H9 (cell line): ENCODE results near the gene GNAO1. TPM values are rescaled to one million over a fixed set of nuclear protein-coding genes. Genes with fewer than 3 reads are reported as not detected.

Experiments used
- DNase-seq: peaks from one replicate; pipeline ENCODE4 v3.0.0-alpha.2; 2017
- H2AFZ ChIP-seq: one replicate; pipeline ENCODE4 v1.6.1; 2013; ENCODE audit warnings: mild to moderate bottlenecking, low read length, control low read depth, moderate library complexity
- H2AK5ac ChIP-seq: 2 replicates; pipeline ENCODE4 v1.6.1; 2013; ENCODE audit warnings: low read length, control low read depth, mixed read lengths; ENCODE audit not compliant: insufficient read length
- H2BK120ac ChIP-seq: one replicate; pipeline ENCODE4 v1.6.1; 2013; ENCODE audit warnings: low read depth, mild to moderate bottlenecking, low read length, control low read depth, inconsistent platforms; ENCODE audit not compliant: poor library complexity, severe bottlenecking
- H2BK12ac ChIP-seq: 2 replicates; pipeline ENCODE4 v1.6.1; 2013; ENCODE audit warnings: low read length, control low read depth, mixed read lengths, low read depth; ENCODE audit not compliant: insufficient read length
- H2BK15ac ChIP-seq: 2 replicates; pipeline ENCODE4 v1.6.1; 2013; ENCODE audit warnings: low read depth, low read length, control low read depth
- H2BK20ac ChIP-seq: one replicate; pipeline ENCODE4 v1.6.1; 2013; ENCODE audit warnings: low read depth, mild to moderate bottlenecking, low read length, control low read depth, inconsistent platforms; ENCODE audit not compliant: poor library complexity, severe bottlenecking
- H2BK5ac ChIP-seq: 2 replicates; pipeline ENCODE4 v1.6.1; 2013; ENCODE audit warnings: low read length, control low read depth, mixed read lengths; ENCODE audit not compliant: insufficient read length
- H3K14ac ChIP-seq: 2 replicates; pipeline ENCODE4 v1.6.1; 2013; ENCODE audit warnings: low read length, control low read depth; ENCODE audit not compliant: insufficient read depth
- H3K18ac ChIP-seq: 2 replicates; pipeline ENCODE4 v1.6.1; 2013; ENCODE audit warnings: low read depth, mild to moderate bottlenecking, mixed read lengths, low read length, control low read depth; ENCODE audit not compliant: insufficient read length
- H3K23ac ChIP-seq: 2 replicates; pipeline ENCODE4 v1.6.1; 2013; ENCODE audit warnings: low read length, control low read depth, mixed read lengths, low read depth; ENCODE audit not compliant: insufficient read length
- H3K23me2 ChIP-seq: 2 replicates; pipeline ENCODE4 v1.6.1; 2013; ENCODE audit warnings: low read depth, mild to moderate bottlenecking, mixed read lengths, low read length, control low read depth; ENCODE audit not compliant: insufficient read length, poor library complexity, severe bottlenecking
- H3K27ac ChIP-seq: 2 replicates; pipeline ENCODE4 v1.5.1; 2013; ENCODE audit warnings: low read length, control low read depth, mixed read lengths, low read depth; ENCODE audit not compliant: insufficient read length
- H3K27me3 ChIP-seq: 2 replicates; pipeline ENCODE4 v1.6.1; 2013; ENCODE audit warnings: low read length, control low read depth, inconsistent platforms; ENCODE audit not compliant: insufficient read depth
- H3K4ac ChIP-seq: 2 replicates; pipeline ENCODE4 v1.6.1; 2013; ENCODE audit warnings: low read depth, mild to moderate bottlenecking, control low read depth, inconsistent platforms, low read length, moderate library complexity
- H3K4me1 ChIP-seq: 2 replicates; pipeline ENCODE4 v1.6.1; 2013; ENCODE audit warnings: low read length, control low read depth, inconsistent platforms; ENCODE audit not compliant: insufficient read depth
- H3K4me2 ChIP-seq: 2 replicates; pipeline ENCODE4 v1.6.1; 2013; ENCODE audit warnings: low read length, control low read depth, mixed read lengths; ENCODE audit not compliant: insufficient read length, insufficient read depth
- H3K56ac ChIP-seq: 2 replicates; pipeline ENCODE4 v1.6.1; 2013; ENCODE audit warnings: low read depth, mild to moderate bottlenecking, mixed read lengths, low read length, control low read depth; ENCODE audit not compliant: insufficient read length
- H3K79me1 ChIP-seq: 2 replicates; pipeline ENCODE4 v1.6.1; 2013; ENCODE audit warnings: low read depth, mild to moderate bottlenecking, moderate library complexity, low read length, control low read depth, inconsistent platforms; ENCODE audit not compliant: insufficient read depth, poor library complexity, severe bottlenecking
- H3K79me2 ChIP-seq: 2 replicates; pipeline ENCODE4 v1.6.1; 2013; ENCODE audit warnings: low read length, control low read depth, inconsistent platforms; ENCODE audit not compliant: insufficient read depth
- H3K9ac ChIP-seq: 2 replicates; pipeline ENCODE4 v1.6.1; 2013; ENCODE audit warnings: low read length, control low read depth, mixed read lengths; ENCODE audit not compliant: insufficient read length; ENCODE audit errors: extremely low read depth
- H3K9me3 ChIP-seq: one replicate; pipeline ENCODE4 v1.6.1; 2013; ENCODE audit warnings: low read depth, low read length, inconsistent platforms; ENCODE audit not compliant: control insufficient read depth
- H3T11ph ChIP-seq: one replicate; pipeline ENCODE4 v1.6.1; 2013; ENCODE audit warnings: mild to moderate bottlenecking, low read length, control low read depth, inconsistent platforms
- H4K20me1 ChIP-seq: one replicate; pipeline ENCODE4 v1.6.1; 2013; ENCODE audit not compliant: control insufficient read depth, insufficient read length, insufficient read depth
- H4K5ac ChIP-seq: 2 replicates; pipeline ENCODE4 v1.6.1; 2013; ENCODE audit warnings: low read depth, mild to moderate bottlenecking, mixed read lengths, low read length, control low read depth; ENCODE audit not compliant: insufficient read length
- H4K8ac ChIP-seq: replicated peaks from 2 replicates; pipeline ENCODE4 v1.6.1; 2013; ENCODE audit warnings: low read length, control low read depth, mixed read lengths, low read depth; ENCODE audit not compliant: insufficient read length
- H4K91ac ChIP-seq: 2 replicates; pipeline ENCODE4 v1.6.1; 2013; ENCODE audit warnings: low read depth, mild to moderate bottlenecking, moderate library complexity, mixed read lengths, low read length, control low read depth; ENCODE audit not compliant: insufficient read length
- H3K27ac Mint-ChIP-seq, 3 experiments: 2 replicates in 2 of 3; 3 replicates in 1 of 3; pipeline ENCODE4 v1.8.0; 2020 to 2021; ENCODE audit warnings: mixed read lengths in 3 of 3, mild to moderate bottlenecking in 1 of 3, moderate library complexity in 1 of 3
- H3K27me3 Mint-ChIP-seq: 2 replicates; pipeline ENCODE4 v1.8.0; 2021; ENCODE audit warnings: low read depth, mild to moderate bottlenecking, moderate library complexity, mixed read lengths
- H3K36me3 Mint-ChIP-seq, 3 experiments: 2 replicates in 2 of 3; 3 replicates in 1 of 3; pipeline ENCODE4 v1.8.0; 2020 to 2021; ENCODE audit warnings: low read depth in 3 of 3, mixed read lengths in 3 of 3; ENCODE audit not compliant: insufficient read depth in 1 of 3
- H3K4me1 Mint-ChIP-seq, 2 experiments: 2 replicates each; pipeline ENCODE4 v1.8.0; 2020; ENCODE audit warnings: mixed read lengths in 2 of 2
- H3K4me3 Mint-ChIP-seq, 2 experiments: 2 replicates in 1 of 2; 3 replicates in 1 of 2; pipeline ENCODE4 v1.8.0; 2020 to 2021; ENCODE audit warnings: mild to moderate bottlenecking in 2 of 2, mixed read lengths in 2 of 2, moderate library complexity in 1 of 2
- H3K9me3 Mint-ChIP-seq, 2 experiments: 2 replicates in 1 of 2; 3 replicates in 1 of 2; pipeline ENCODE4 v1.8.0; 2020; ENCODE audit warnings: mild to moderate bottlenecking in 2 of 2, mixed read lengths in 2 of 2, moderate library complexity in 1 of 2
- WGBS: extraction: QIAGEN DNeasy Blood & Tissue Kit; methylation state at CpG from one replicate; pipeline ENCODE4 v1.1.7; 2013; ENCODE audit warnings: missing lambda C conversion rate, low lambda C conversion rate, mixed read lengths; ENCODE audit not compliant: insufficient read length; ENCODE audit errors: extremely low coverage; 5-methylcytosine and 5-hydroxymethylcytosine counted together
- total RNA-seq: library from RNA; stranded (reverse); gene quantifications from 2 replicates; pipeline ENCODE4 v1.2.1, GENCODE V29; 2021
- TF ChIP-seq, protein P1 (sequence below): fragments of 200-600 bp; sonication (generic); conservative IDR thresholded peaks from 3 replicates; pipeline ENCODE4 v1.8.0; 2021; ENCODE audit warnings: antibody characterized with exemption, mild to moderate bottlenecking

GNAO1 gene
- total RNA-seq, 1 experiment from 2014 or later = 16.9 TPM

DNA sequence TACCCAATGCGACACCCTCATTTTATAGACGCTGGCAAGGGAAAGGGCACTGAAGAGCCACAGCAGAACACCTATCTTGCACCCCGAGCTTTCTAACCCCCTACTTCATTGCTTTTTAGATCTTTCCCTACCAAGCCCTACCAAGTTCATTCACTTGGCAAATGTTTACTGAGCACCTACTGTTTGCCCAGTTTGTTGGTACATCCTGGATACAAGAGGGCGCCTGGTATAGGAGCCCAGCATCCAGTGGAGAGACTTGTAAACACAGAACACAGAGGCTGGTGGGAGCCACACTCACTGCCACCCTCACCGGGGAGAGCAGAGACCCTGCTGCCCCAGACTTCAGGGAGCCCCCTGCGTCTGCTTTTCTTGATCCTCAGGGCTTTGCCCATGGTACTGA lies 112.6 kb downstream of the GNAO1 start:
- no peaks in the 10 kb centered on the region for H3K9me3 Mint-ChIP-seq
- Histone ChIP-seq H3K14ac (no peak overlapping the region), H3K56ac (no peak overlapping the region), H2AK5ac (no peak overlapping the region), H2AFZ (no peak overlapping the region), H2BK12ac (no peak overlapping the region), H4K8ac (no peak overlapping the region), H2BK15ac (no peak overlapping the region), H3K4me1 (no peaks in the 10 kb centered on the region), H3T11ph (no peak overlapping the region), H3K4me2 (no peak overlapping the region), H2BK120ac (no peak overlapping the region), H3K27ac (no peak overlapping the region), H4K5ac (no peak overlapping the region), H3K9ac (no peak overlapping the region), H3K9me3 (no peaks in the 10 kb centered on the region), H2BK5ac (no peak overlapping the region), H4K91ac (no peak overlapping the region), H3K79me1 (no peaks in the 10 kb centered on the region), H4K20me1 (no peaks in the 10 kb centered on the region), H3K27me3 (no peaks in the 10 kb centered on the region), H3K4ac (no peak overlapping the region), H2BK20ac (no peak overlapping the region), H3K23ac (no peak overlapping the region), H3K18ac (no peak overlapping the region), H3K79me2 (no peaks in the 10 kb centered on the region), H3K23me2 (no peaks in the 10 kb centered on the region)
- DNase-seq = no peak
- peaks cover 23 to 41% of the 10 kb centered on the region in 2 experiments for H3K4me1 Mint-ChIP-seq
- no peaks in the 10 kb centered on the region; a peak in 2 of 7 replicates for H3K36me3 Mint-ChIP-seq
- H3K4me3 Mint-ChIP-seq = no peak overlapping the region
- no peak overlapping the region; a peak in 1 of 7 replicates for H3K27ac Mint-ChIP-seq
- peaks cover 6% of the 10 kb centered on the region for H3K27me3 Mint-ChIP-seq
- TF ChIP-seq, protein P1, sequence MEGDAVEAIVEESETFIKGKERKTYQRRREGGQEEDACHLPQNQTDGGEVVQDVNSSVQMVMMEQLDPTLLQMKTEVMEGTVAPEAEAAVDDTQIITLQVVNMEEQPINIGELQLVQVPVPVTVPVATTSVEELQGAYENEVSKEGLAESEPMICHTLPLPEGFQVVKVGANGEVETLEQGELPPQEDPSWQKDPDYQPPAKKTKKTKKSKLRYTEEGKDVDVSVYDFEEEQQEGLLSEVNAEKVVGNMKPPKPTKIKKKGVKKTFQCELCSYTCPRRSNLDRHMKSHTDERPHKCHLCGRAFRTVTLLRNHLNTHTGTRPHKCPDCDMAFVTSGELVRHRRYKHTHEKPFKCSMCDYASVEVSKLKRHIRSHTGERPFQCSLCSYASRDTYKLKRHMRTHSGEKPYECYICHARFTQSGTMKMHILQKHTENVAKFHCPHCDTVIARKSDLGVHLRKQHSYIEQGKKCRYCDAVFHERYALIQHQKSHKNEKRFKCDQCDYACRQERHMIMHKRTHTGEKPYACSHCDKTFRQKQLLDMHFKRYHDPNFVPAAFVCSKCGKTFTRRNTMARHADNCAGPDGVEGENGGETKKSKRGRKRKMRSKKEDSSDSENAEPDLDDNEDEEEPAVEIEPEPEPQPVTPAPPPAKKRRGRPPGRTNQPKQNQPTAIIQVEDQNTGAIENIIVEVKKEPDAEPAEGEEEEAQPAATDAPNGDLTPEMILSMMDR = no peak
- no CpG with 5 or more reads among the region's 6 CpGs for WGBS
